HCT116 (cell line): ENCODE results near the gene HAX1.

Experiments used
- ATF3 ChIP-seq: IDR thresholded peaks from 2 replicates; pipeline ENCODE4 v1.6.1; 2012
- CTCF ChIP-seq, 3 experiments: fragments of 200-600 bp in 1 of 3; sonication (generic) in 1 of 3; IDR thresholded peaks in 2 of 3; conservative IDR thresholded peaks in 1 of 3; 2 replicates each; pipeline ENCODE4 v1.5.1; 2012 to 2017; ENCODE audit warnings: low read depth in 2 of 3, low read length in 2 of 3, antibody characterized with exemption in 1 of 3, borderline replicate concordance in 1 of 3, control low read depth in 1 of 3, mild to moderate bottlenecking in 1 of 3, mixed read lengths in 1 of 3, mixed run types in 1 of 3, moderate library complexity in 1 of 3; ENCODE audit not compliant: insufficient read depth in 1 of 3
- EGR1 ChIP-seq: IDR thresholded peaks from 2 replicates; pipeline ENCODE4 v1.6.1; 2012; ENCODE audit warnings: low read depth
- EZH2phosphoT487 ChIP-seq: fragments of 200-600 bp; IDR thresholded peaks from 2 replicates; pipeline ENCODE4 v1.6.1; 2018; ENCODE audit warnings: antibody characterized with exemption, borderline replicate concordance
- FOSL1 ChIP-seq: IDR thresholded peaks from 2 replicates; pipeline ENCODE4 v1.6.1; 2012; ENCODE audit warnings: low read depth
- POLR2A ChIP-seq: IDR thresholded peaks from 2 replicates; pipeline ENCODE4 v1.7.0; 2011; ENCODE audit warnings: borderline replicate concordance; ENCODE audit not compliant: insufficient read depth, insufficient read length; ENCODE audit errors: extremely low read depth
- POLR2AphosphoS5 ChIP-seq: IDR thresholded peaks from 2 replicates; pipeline ENCODE4 v1.6.1; 2011; ENCODE audit warnings: mild to moderate bottlenecking, low read depth, low read length, moderate library complexity
- SIN3A ChIP-seq: IDR thresholded peaks from 2 replicates; pipeline ENCODE4 v1.6.1; 2012; ENCODE audit warnings: low read depth
- SRF ChIP-seq: IDR thresholded peaks from 2 replicates; pipeline ENCODE4 v1.6.1; 2012; ENCODE audit warnings: low read depth
- YY1 ChIP-seq: IDR thresholded peaks from 2 replicates; pipeline ENCODE4 v1.6.1; 2011; ENCODE audit warnings: low read length, low read depth, moderate library complexity, mild to moderate bottlenecking; ENCODE audit not compliant: insufficient replicate concordance; ENCODE audit errors: extremely low read depth

- TF ChIP-seq POLR2AphosphoS5 (no peak), CTCF (IDR thresholded peaks at IDR 0.05 in 2 of 3, conservative IDR thresholded peaks at IDR 0.05 in 1 of 3; ENCODE audit: borderline replicate concordance in 1 of 3, insufficient read depth in 1 of 3, low read depth in 2 of 3, low read length in 2 of 3) (no peak), YY1 (no peak), EGR1 (no peak), POLR2A (no peak), ATF3 (no peak), SIN3A (no peak), FOSL1 (no peak), EZH2phosphoT487 (no peak), SRF (no peak)
These were observed 32.4 kb downstream of the HAX1 start for GRCh38 chr1:154304664-154305337.
